Activated T-cell treated with anti-CD3 and anti-CD28 coated beads, Interleukin-2, amount 50 U/mL, for 72 hours (primary cell): ENCODE data around the gene ZNF253. TPM values are rescaled to one million over a fixed set of nuclear protein-coding genes. Genes with fewer than 3 reads are reported as not detected.
"Not testable (repeated sequence)": the region's sequence is repeated elsewhere in the genome, so short reads cannot be mapped to it uniquely, and the experiment has no call there.

ENCODE experiments used
- ATAC-seq, 2 donors: fragments of 150-1000 bp; cut with Tn5 transposase; replicated peaks in 1 of 2; 2 replicates each; pipeline ENCODE4 v1.10.0; 2021; ENCODE audit warnings: moderate library complexity in 2 of 2, mild to moderate bottlenecking in 1 of 2
- DNase-seq, 2 donors: peaks; one replicate each; pipeline ENCODE4 v3.0.0; 2021 to 2022; ENCODE audit warnings: mixed read lengths in 1 of 2
- H3K27ac Mint-ChIP-seq: one replicate; pipeline ENCODE4 v1.8.0; 2022; ENCODE audit warnings: mild to moderate bottlenecking, moderate library complexity, mixed read lengths
- H3K27me3 Mint-ChIP-seq: one replicate; pipeline ENCODE4 v1.8.0; 2022; ENCODE audit warnings: low read depth, mixed read lengths
- H3K36me3 Mint-ChIP-seq, 2 donors: one replicate each; pipeline ENCODE4 v1.8.0; 2022; ENCODE audit warnings: mixed read lengths in 2 of 2, mild to moderate bottlenecking in 1 of 2; ENCODE audit not compliant: insufficient read depth in 2 of 2
- H3K4me1 Mint-ChIP-seq: one replicate; pipeline ENCODE4 v1.8.0; 2022; ENCODE audit warnings: low read depth, mixed read lengths
- H3K4me3 Mint-ChIP-seq, 2 donors: one replicate each; pipeline ENCODE4 v1.8.0; 2022; ENCODE audit warnings: mild to moderate bottlenecking in 2 of 2, mixed read lengths in 2 of 2, moderate library complexity in 2 of 2
- H3K9me3 Mint-ChIP-seq, 2 donors: one replicate each; pipeline ENCODE4 v1.8.0; 2022; ENCODE audit warnings: mixed read lengths in 2 of 2
- total RNA-seq, 2 donors: library from RNA; stranded (reverse); gene quantifications; one replicate each; pipeline ENCODE4 v1.2.3, GENCODE V29; 2022

Gene ZNF253
- total RNA-seq, 2 donors from 2014 or later = 23.8 to 30.8 TPM

DNA sequence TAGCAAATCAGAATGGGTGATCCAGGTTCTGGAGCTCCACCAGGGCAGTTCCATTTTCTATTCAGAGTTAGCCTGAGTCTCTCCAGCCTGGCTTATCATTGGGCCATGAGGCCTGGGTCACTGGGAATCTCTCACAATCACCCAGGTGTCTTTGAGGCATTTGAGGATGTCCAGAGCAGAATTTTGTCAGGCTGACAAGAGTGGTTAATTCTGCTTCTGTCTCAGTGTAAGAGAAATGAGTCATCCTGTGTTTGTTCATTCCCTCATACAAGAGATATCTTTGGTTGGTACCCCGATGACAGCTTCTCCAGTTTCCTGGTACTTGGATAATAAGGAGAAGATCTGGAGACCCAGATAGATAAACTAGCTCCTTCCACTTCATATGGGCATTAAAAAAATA lies 45.5 kb downstream of the ZNF253 start:
- DNase-seq = no peak
- Mint-ChIP-seq H3K4me1 (peaks cover 37% of the 10 kb centered on the region), H3K27ac (no peak overlapping the region), H3K9me3 (no peaks in the 10 kb centered on the region), H3K27me3 (no peaks in the 10 kb centered on the region), H3K4me3 (no peak overlapping the region), H3K36me3 (peaks cover 1 to 21% of the 10 kb centered on the region in 2 donors)
- no peak for ATAC-seq

DNA sequence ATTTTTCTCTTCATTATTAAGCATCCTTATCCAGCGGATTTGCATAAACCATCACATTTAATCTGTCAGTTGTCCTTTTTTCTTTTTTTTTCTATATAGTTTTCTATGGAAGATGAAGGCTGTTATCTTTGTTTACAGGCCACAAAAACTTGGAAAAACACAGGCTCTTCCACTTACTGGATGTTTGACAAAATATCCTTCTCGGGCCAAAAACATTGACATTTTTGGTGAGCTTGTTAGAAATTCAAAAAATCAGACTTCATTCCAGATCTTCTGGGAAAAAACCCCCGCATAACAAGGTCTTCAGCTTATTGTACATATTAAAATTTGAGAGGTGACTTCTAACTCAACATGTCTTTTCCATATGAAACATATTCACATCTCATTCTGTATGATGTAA lies 48.9 kb downstream of the ZNF253 start:
- no peak overlapping the region for H3K4me3 Mint-ChIP-seq
- no peaks in the 10 kb centered on the region for H3K27me3 Mint-ChIP-seq
- no peak for DNase-seq
- H3K4me1 Mint-ChIP-seq = peaks cover 16% of the 10 kb centered on the region
- H3K9me3 Mint-ChIP-seq = peaks cover 0 to 4% of the 10 kb centered on the region in 2 donors
- H3K27ac Mint-ChIP-seq = no peak overlapping the region
- peaks cover 9 to 33% of the 10 kb centered on the region in 2 donors for H3K36me3 Mint-ChIP-seq
- ATAC-seq = no peak

DNA sequence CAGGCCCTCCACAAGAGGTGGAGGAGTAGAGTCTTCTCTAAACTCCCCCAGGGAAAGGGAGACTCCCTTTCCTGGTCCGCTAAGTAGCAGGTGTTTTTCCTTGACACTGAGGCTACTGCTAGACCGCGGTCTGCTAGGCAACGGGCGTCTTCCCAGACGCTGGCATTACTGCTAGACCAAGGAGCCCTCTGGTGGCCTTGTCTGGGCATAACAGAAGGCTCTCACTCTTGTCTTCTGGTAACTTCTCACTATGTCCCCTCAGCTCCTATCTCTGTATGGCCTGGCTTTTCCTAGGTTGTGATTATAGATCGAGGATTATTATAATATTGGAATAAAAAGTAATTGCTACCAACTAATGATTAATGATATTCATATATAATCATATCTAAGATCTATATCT lies 64.7 kb downstream of the ZNF253 start:
- not testable (repeated sequence) for H3K4me3 Mint-ChIP-seq, H3K27me3 Mint-ChIP-seq
- H3K9me3 Mint-ChIP-seq = peaks cover 12 to 13% of the 10 kb centered on the region in 2 donors

DNA sequence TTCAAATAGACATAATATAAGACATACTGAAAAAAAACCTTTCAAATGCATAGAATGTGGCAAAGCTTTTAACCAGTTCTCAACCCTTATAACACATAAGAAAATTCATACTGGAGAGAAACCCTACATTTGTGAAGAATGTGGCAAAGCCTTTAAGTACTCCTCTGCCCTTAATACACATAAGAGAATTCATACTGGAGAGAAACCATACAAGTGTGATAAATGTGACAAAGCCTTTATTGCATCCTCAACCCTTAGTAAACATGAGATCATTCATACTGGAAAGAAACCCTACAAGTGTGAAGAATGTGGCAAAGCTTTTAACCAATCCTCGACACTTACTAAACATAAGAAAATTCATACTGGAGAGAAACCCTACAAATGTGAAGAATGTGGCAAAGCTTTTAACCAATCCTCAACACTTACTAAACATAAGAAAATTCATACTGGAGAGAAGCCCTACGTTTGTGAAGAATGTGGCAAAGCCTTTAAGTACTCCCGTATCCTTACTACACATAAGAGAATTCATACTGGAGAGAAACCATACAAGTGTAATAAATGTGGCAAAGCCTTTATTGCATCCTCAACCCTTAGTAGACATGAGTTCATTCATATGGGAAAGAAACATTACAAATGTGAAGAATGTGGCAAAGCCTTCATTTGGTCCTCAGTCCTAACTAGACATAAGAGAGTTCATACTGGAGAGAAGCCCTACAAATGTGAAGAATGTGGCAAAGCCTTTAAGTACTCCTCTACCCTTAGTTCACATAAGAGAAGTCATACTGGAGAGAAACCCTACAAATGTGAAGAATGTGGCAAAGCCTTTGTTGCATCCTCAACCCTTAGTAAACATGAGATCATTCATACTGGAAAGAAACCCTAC lies 68.0 kb downstream of the ZNF253 start:
- not testable (repeated sequence) for H3K27me3 Mint-ChIP-seq, DNase-seq, H3K4me1 Mint-ChIP-seq, ATAC-seq, H3K4me3 Mint-ChIP-seq, H3K27ac Mint-ChIP-seq
- Mint-ChIP-seq H3K36me3 (peaks cover 25 to 54% of the 10 kb centered on the region in 2 donors), H3K9me3 (peaks cover 14% of the 10 kb centered on the region in 2 donors)

More for the DNA sequence above, 64.7 kb downstream of the ZNF253 start:
- peaks cover 26 to 68% of the 10 kb centered on the region in 2 donors for H3K36me3 Mint-ChIP-seq
- not testable (repeated sequence) for H3K27ac Mint-ChIP-seq, ATAC-seq, H3K4me1 Mint-ChIP-seq
- DNase-seq = peak; percentile 29

DNA sequence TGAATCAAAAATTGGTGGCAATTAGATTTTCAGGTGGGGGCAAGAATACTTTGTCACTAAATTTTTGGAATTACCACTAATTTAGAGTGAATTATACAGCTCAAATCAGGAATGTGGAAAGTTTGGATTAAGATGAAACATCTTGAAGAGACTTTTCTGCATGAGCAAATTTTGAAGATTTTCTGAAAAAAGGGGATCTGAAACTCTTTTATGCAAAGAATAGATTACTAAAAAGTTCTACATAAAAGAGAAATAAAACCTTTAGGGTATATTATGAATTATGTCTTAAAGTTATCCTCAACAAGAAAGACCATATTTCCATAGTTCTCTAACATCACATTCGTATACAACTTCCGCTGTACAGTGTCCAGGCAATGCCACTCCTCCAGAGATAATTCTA lies 71.7 kb downstream of the ZNF253 start:
- Mint-ChIP-seq H3K36me3 (peaks cover 25 to 49% of the 10 kb centered on the region in 2 donors), H3K9me3 (peaks cover 18 to 19% of the 10 kb centered on the region in 2 donors), H3K4me3 (no peak overlapping the region), H3K4me1 (no peaks in the 10 kb centered on the region), H3K27ac (no peak overlapping the region), H3K27me3 (no peaks in the 10 kb centered on the region)
- ATAC-seq (no peak), DNase-seq (no peak)

DNA sequence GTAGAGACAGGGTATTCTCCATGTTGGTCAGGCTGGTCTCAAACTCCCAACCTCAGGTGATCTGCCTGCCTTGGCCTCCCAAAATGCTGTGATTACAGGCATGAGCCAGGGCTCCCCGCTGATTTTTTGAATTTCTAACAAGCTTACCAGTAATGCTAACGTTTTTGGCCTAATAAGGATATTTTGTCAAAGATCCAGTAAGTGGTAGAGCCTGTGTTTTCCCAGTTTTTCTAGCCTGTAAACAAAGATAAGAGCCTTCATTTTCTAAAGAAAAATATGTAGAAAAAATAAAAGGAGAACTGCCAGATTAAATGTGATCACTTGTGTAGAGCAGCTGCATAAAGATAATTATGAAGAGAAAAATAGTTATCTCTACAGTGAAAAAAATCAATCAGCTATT lies 72.8 kb downstream of the ZNF253 start:
- no peak for ATAC-seq
- DNase-seq = no peak
- Mint-ChIP-seq H3K27ac (no peak overlapping the region), H3K36me3 (peaks cover 21 to 39% of the 10 kb centered on the region in 2 donors), H3K27me3 (no peaks in the 10 kb centered on the region), H3K4me1 (no peaks in the 10 kb centered on the region), H3K9me3 (peaks cover 15 to 16% of the 10 kb centered on the region in 2 donors), H3K4me3 (no peak overlapping the region)

DNA sequence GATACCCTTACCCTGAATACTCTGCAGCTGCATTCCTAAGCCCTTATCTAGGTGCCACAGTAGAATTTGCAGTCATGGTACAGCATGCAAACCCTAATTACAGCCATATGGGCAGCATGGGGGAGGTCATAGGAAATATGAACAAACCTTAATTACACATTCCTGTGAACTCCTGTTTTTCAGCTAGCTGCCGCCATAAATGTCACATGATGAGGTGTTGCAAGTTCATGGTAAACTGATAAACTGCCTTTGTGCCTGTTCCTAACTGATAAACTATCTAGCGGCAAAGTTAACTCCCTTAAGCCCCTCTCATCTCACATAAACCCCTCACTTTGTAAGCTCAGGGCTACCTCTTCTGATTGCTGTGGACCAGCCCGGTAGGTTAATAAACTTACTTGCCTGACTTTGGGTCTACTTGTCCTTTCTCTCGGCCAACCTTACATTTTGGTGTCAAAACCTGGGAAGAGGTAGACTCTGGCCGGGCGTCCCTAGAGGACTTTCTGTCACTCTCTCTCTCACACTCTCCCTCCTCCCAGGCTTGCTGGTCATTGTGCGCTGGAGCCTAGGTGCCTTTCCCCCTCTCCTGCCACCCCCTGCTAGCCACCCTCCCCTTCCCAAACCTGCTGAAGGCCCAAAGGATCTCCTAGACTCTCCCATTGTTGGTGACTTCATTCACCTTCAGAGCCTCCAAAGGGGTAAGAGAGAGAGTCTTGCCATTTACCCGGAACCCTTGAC lies 78.3 kb downstream of the ZNF253 start:
- DNase-seq (no peak), ATAC-seq (no peak)
- Mint-ChIP-seq H3K4me3 (no peak overlapping the region), H3K27me3 (no peaks in the 10 kb centered on the region), H3K9me3 (peaks cover 11 to 13% of the 10 kb centered on the region in 2 donors), H3K36me3 (peaks cover 8 to 24% of the 10 kb centered on the region in 2 donors), H3K27ac (no peak overlapping the region), H3K4me1 (no peaks in the 10 kb centered on the region)

Other genes starting within 250 kb of the ZNF253 start
- gene PBX4, start 247.2 kb upstream of the ZNF253 start, total RNA-seq = 10 to 100 TPM; 28.3 to 56.8 TPM
- gene LPAR2, start 237.7 kb upstream of the ZNF253 start, total RNA-seq = 10 to 100 TPM; 72.8 to 82.2 TPM
- gene GMIP, start 222.2 kb upstream of the ZNF253 start, total RNA-seq = 10 to 100 TPM; 96.4 to 99.8 TPM
- gene ATP13A1, start 202.2 kb upstream of the ZNF253 start, total RNA-seq = 10 to 100 TPM; 48.8 to 65.4 TPM
- gene ZNF101, start 197.0 kb upstream of the ZNF253 start, total RNA-seq = 10 to 100 TPM; 67.1 to 77.2 TPM
- 10 to 100 TPM in 1 of 2 donors, 1 to 10 TPM in 1; 9.1 to 12.1 TPM for gene ZNF14, start 132.8 kb upstream of the ZNF253 start, total RNA-seq
- gene ZNF506, start 44.1 kb upstream of the ZNF253 start, total RNA-seq = 10 to 100 TPM; 66.0 to 68.9 TPM
- 10 to 100 TPM; 18.8 to 23.5 TPM for gene ZNF93, start 35.1 kb downstream of the ZNF253 start, total RNA-seq
- 10 to 100 TPM; 13.3 to 14.1 TPM for gene ZNF682, start 173.6 kb downstream of the ZNF253 start, total RNA-seq
- gene ZNF90, start 212.1 kb downstream of the ZNF253 start, total RNA-seq = 10 to 100 TPM; 21.8 to 26.8 TPM